Measurements from ENCODE around the gene SMARCA2. TPM values are rescaled to one million over a fixed set of nuclear protein-coding genes. Genes with fewer than 3 reads are reported as not detected.

SMARCA2 gene
- total RNA-seq, 1 experiment from 2014 or later = 27.9 TPM

DNA sequence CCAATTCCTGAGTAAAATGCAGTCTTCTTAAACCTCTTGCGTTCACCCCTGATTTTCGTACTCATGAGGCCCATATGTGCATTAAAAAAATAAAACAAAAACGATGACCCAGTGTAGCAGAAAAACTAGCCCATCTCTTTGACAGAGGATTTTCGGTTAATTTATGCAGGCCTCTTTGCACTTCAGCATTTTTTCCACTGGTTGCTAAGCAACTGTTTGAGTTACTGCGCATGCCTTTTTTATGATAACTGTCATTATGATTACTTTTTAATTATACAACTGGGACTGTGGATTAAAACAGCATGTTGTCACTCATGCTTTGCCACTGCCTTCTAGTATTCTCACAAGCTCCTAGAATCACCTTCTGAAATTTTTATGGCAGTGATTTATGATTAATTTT is 165.0 kb downstream of the SMARCA2 start:
- no peak for TF ChIP-seq EZH2 (IDR thresholded peaks at IDR 0.05; ENCODE audit: low read length, unreplicated experiment)
- TF ChIP-seq, protein P1, sequence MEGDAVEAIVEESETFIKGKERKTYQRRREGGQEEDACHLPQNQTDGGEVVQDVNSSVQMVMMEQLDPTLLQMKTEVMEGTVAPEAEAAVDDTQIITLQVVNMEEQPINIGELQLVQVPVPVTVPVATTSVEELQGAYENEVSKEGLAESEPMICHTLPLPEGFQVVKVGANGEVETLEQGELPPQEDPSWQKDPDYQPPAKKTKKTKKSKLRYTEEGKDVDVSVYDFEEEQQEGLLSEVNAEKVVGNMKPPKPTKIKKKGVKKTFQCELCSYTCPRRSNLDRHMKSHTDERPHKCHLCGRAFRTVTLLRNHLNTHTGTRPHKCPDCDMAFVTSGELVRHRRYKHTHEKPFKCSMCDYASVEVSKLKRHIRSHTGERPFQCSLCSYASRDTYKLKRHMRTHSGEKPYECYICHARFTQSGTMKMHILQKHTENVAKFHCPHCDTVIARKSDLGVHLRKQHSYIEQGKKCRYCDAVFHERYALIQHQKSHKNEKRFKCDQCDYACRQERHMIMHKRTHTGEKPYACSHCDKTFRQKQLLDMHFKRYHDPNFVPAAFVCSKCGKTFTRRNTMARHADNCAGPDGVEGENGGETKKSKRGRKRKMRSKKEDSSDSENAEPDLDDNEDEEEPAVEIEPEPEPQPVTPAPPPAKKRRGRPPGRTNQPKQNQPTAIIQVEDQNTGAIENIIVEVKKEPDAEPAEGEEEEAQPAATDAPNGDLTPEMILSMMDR (conservative IDR thresholded peaks at IDR 0.05; ENCODE audit: low read depth, low read length) = no peak
- no peak for TF ChIP-seq EZH2phosphoT487 (IDR thresholded peaks at IDR 0.05; ENCODE audit: borderline replicate concordance, low read length)
- ChIA-PET POLR2A (ENCODE audit: unreplicated experiment) (no interaction called here), CTCF (no interaction called here)
- H3K4me2 ChIP-seq (ENCODE audit: low read length) = no peak overlapping the region
- no peaks in the 10 kb centered on the region for H3K9me3 ChIP-seq (ENCODE audit: low read length)
- no peak for DNase-seq
- no peaks in the 10 kb centered on the region for H3K4me1 ChIP-seq (ENCODE audit: insufficient read depth, low read length)
- H3K27me3 ChIP-seq (ENCODE audit: low read length) = no peaks in the 10 kb centered on the region
- H3K9me2 ChIP-seq (replicated peaks; ENCODE audit: low read length) = no peaks in the 10 kb centered on the region
- no peak overlapping the region for H3K4me3 ChIP-seq (ENCODE audit: low read length)
- no peak overlapping the region for H2AFZ ChIP-seq (ENCODE audit: low read length)
- H3K79me2 ChIP-seq (ENCODE audit: low read length) = no peaks in the 10 kb centered on the region
- no peaks in the 10 kb centered on the region for H3F3A ChIP-seq (ENCODE audit: low read length, unreplicated experiment)
- no peak for ATAC-seq
- intact Hi-C loops (cut with micrococcal nuclease) = no loop called here
- no peaks in the 10 kb centered on the region for H3K36me3 ChIP-seq (ENCODE audit: low read depth, low read length)
- BruUV-seq (replicated peaks) = no TSS peak
- H4K20me1 ChIP-seq (ENCODE audit: low read length) = no peaks in the 10 kb centered on the region
- no peak overlapping the region for H3K9ac ChIP-seq (ENCODE audit: low read length)
- no peak overlapping the region for H3K27ac ChIP-seq (ENCODE audit: low read length)

DNA sequence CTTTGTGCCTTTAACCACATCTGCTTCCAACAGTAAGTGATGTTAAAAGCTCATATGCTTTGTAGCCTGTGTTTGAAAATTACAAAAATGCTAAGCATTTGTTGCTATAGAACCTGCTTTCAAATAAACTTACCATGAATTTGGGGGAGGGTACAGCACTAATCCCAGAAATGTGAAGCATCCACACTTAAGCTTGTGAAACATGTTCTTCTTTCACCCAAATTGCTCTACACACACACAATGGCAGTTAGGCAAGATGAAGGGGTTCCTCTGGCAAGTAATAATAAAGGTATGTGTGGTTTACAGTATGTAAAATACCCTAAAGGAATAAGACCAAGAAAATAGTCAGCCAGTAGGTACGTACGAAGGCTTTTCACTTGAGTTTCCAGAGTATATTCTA is 165.6 kb downstream of the SMARCA2 start:
- no peaks in the 10 kb centered on the region for H3K27me3 ChIP-seq (ENCODE audit: low read length)
- H3K9ac ChIP-seq (ENCODE audit: low read length) = no peak overlapping the region
- no peak overlapping the region for H2AFZ ChIP-seq (ENCODE audit: low read length)
- no peaks in the 10 kb centered on the region for H3F3A ChIP-seq (ENCODE audit: low read length, unreplicated experiment)
- no peak for TF ChIP-seq EZH2phosphoT487 (IDR thresholded peaks at IDR 0.05; ENCODE audit: borderline replicate concordance, low read length)
- TF ChIP-seq, protein P1 (conservative IDR thresholded peaks at IDR 0.05; ENCODE audit: low read depth, low read length) = no peak
- no peak for TF ChIP-seq EZH2 (IDR thresholded peaks at IDR 0.05; ENCODE audit: low read length, unreplicated experiment)
- H3K79me2 ChIP-seq (ENCODE audit: low read length) = no peaks in the 10 kb centered on the region
- no peaks in the 10 kb centered on the region for H3K36me3 ChIP-seq (ENCODE audit: low read depth, low read length)
- no peak overlapping the region for H3K27ac ChIP-seq (ENCODE audit: low read length)
- no peaks in the 10 kb centered on the region for H3K4me1 ChIP-seq (ENCODE audit: insufficient read depth, low read length)
- intact Hi-C loops (cut with micrococcal nuclease) = loop anchor here (1.0 kb wide), 1 partner anchor 48 kb away; no protein-coding TSS in a partner anchor
- no peak overlapping the region for H3K4me2 ChIP-seq (ENCODE audit: low read length)
- ATAC-seq (no peak), DNase-seq (no peak)
- no peak overlapping the region for H3K4me3 ChIP-seq (ENCODE audit: low read length)
- no peaks in the 10 kb centered on the region for H3K9me3 ChIP-seq (ENCODE audit: low read length)
- no peaks in the 10 kb centered on the region for H4K20me1 ChIP-seq (ENCODE audit: low read length)
- CTCF ChIA-PET = no interaction called here
- no peaks in the 10 kb centered on the region for H3K9me2 ChIP-seq (replicated peaks; ENCODE audit: low read length)
- BruUV-seq (replicated peaks) = no TSS peak
- POLR2A ChIA-PET (ENCODE audit: unreplicated experiment) = no interaction called here

DNA sequence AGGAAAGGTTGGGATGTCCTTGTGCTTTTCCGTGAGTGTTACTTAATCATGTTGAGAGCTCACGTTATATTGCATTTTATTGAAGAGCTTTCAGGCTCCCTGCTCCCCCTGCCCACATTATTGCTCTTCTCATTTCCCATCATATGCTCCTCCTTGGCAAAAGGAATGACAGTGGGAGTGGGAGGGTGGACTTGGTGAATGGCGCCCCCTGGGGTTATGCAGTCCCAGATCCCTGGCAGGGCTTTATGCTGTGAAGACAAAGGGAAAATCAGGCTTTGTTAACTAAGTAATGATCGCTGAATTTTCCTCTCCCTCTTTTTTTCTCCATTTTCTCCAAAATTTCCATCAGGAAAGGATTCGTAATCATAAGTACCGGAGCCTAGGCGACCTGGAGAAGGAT is 166.6 kb downstream of the SMARCA2 start:
- no TSS peak for BruUV-seq (replicated peaks)
- no peak overlapping the region for H3K4me2 ChIP-seq (ENCODE audit: low read length)
- H3F3A ChIP-seq (ENCODE audit: low read length, unreplicated experiment) = no peaks in the 10 kb centered on the region
- DNase-seq = peak; percentile 17
- CTCF ChIA-PET = no interaction called here
- H3K27ac ChIP-seq (ENCODE audit: low read length) = no peak overlapping the region
- intact Hi-C loops (cut with micrococcal nuclease) = loop anchor here (1.0 kb wide), 1 partner anchor 49 kb away; no protein-coding TSS in a partner anchor
- TF ChIP-seq, protein P1 (conservative IDR thresholded peaks at IDR 0.05; ENCODE audit: low read depth, low read length) = peak; percentile 67
- no peak for TF ChIP-seq EZH2phosphoT487 (IDR thresholded peaks at IDR 0.05; ENCODE audit: borderline replicate concordance, low read length)
- no peak for TF ChIP-seq EZH2 (IDR thresholded peaks at IDR 0.05; ENCODE audit: low read length, unreplicated experiment)
- no peaks in the 10 kb centered on the region for H3K36me3 ChIP-seq (ENCODE audit: low read depth, low read length)
- peak; percentile 45; the same call in 1 of the 2 replicates for ATAC-seq
- H3K79me2 ChIP-seq (ENCODE audit: low read length) = no peaks in the 10 kb centered on the region
- no peak overlapping the region for H2AFZ ChIP-seq (ENCODE audit: low read length)
- H3K9me2 ChIP-seq (replicated peaks; ENCODE audit: low read length) = no peaks in the 10 kb centered on the region
- H4K20me1 ChIP-seq (ENCODE audit: low read length) = no peaks in the 10 kb centered on the region
- no peak overlapping the region for H3K9ac ChIP-seq (ENCODE audit: low read length)
- H3K4me3 ChIP-seq (ENCODE audit: low read length) = no peak overlapping the region
- no peaks in the 10 kb centered on the region for H3K4me1 ChIP-seq (ENCODE audit: insufficient read depth, low read length)
- no peaks in the 10 kb centered on the region for H3K9me3 ChIP-seq (ENCODE audit: low read length)
- POLR2A ChIA-PET (ENCODE audit: unreplicated experiment) = no interaction called here
- no peaks in the 10 kb centered on the region for H3K27me3 ChIP-seq (ENCODE audit: low read length)

Data from PC-3 (cell line).